ENCODE measurements around the gene HBA2.
"Not testable (repeated sequence)": the region's sequence is repeated elsewhere in the genome, so short reads cannot be mapped to it uniquely, and the experiment has no call there.

Gene HBA2

DNA sequence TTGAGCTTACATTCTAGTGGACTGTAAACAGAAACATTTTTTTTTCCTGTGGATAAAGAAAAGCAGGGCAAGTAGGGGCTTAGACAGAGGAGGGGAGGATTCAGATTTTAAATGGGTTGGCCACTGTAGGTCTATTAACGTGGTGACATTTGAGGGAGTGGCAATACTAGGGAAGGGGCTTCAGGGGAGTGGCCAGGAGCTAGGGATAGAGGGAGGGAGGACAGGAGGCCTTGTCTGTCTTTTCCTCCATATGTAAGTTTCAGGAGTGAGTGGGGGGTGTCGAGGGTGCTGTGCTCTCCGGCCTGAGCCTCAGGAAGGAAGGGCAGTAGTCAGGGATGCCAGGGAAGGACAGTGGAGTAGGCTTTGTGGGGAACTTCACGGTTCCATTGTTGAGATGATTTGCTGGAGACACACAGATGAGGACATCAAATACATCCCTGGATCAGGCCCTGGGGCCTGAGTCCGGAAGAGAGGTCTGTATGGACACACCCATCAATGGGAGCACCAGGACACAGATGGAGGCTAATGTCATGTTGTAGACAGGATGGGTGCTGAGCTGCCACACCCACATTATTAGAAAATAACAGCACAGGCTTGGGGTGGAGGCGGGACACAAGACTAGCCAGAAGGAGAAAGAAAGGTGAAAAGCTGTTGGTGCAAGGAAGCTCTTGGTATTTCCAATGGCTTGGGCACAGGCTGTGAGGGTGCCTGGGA is 13.4 kb upstream of the HBA2 start:
- DNase-seq: no peak

- DNase-seq: not testable (repeated sequence)
Observed at GRCh38 chr16:160242-160641, 12.4 kb upstream of the HBA2 start.

- DNase-seq: no peak
Observed at GRCh38 chr16:160691-161190, 11.9 kb upstream of the HBA2 start.

GRCh38 chr16:162271-162991 is 10.2 kb upstream of the HBA2 start:
- no peak for DNase-seq

DNA sequence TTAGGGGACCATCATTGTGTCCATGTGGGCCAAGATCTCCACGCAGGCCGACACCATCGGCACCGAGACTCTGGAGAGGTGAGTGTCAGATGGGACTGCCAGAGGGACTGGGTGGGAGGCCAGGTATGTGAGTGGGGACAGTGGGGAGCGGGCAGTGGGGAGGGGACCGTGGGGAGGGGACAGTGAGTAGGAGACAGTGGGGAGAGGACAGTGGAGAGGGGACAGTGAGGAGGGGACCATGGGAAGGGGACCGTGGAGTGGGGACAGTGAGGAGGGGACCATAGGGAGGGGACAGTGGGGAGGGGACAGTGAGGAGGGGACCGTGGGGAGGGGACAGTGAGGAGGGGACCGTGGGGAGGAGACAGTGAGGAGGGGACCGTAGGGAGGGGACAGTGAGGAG is 9.5 kb upstream of the HBA2 start:
- DNase-seq: not testable (repeated sequence)

DNA sequence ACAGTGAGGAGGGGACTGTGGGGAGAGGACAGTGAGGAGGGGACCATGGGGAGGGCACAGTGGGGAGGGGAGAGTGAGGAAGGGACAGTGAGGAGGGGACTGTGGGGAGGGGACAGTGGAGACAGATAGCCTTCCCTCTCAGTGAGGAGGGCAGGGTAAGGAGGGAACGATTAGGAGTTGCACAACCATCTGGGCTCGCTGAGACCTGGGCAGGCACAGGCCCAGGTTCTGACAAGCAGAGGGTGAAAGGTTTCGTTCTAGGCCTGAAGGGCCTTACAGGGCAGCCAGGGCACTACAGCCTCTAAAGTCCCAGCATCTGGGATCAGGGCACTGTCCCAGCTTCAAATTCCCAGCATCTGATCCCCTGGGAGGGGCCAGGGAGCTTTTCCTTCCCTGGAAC is 9.0 kb upstream of the HBA2 start:
- not testable (repeated sequence) for DNase-seq

DNA sequence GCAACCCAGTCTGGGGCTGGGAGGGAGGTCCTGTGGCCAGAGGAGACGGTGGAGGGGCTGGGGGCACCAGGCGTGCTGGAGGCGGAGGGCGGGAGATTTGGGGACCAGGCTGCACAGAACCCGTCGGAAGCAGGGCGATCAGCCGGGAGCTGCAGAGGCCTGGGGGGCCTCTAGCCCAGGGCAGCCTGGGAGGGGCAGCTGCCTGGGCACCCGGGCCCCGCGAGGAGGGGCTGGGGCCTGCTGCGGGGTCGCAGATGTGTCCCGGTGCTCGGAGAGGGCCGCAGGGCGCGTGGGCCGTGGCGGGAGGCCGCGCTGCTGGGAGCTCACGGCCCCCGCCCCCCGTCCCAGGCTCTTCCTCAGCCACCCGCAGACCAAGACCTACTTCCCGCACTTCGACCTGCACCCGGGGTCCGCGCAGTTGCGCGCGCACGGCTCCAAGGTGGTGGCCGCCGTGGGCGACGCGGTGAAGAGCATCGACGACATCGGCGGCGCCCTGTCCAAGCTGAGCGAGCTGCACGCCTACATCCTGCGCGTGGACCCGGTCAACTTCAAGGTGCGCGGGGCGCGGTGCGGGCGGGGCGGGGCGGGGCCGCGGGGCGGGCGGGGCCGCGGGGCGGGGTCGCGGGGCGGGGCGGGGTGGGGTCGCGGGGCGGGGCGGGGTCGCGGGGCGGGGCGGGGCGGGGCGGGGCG is 8.4 kb upstream of the HBA2 start:
- DNase-seq: not testable (repeated sequence)

GRCh38 chr16:164827-165538 is 7.7 kb upstream of the HBA2 start:
- DNase-seq: no peak

DNA sequence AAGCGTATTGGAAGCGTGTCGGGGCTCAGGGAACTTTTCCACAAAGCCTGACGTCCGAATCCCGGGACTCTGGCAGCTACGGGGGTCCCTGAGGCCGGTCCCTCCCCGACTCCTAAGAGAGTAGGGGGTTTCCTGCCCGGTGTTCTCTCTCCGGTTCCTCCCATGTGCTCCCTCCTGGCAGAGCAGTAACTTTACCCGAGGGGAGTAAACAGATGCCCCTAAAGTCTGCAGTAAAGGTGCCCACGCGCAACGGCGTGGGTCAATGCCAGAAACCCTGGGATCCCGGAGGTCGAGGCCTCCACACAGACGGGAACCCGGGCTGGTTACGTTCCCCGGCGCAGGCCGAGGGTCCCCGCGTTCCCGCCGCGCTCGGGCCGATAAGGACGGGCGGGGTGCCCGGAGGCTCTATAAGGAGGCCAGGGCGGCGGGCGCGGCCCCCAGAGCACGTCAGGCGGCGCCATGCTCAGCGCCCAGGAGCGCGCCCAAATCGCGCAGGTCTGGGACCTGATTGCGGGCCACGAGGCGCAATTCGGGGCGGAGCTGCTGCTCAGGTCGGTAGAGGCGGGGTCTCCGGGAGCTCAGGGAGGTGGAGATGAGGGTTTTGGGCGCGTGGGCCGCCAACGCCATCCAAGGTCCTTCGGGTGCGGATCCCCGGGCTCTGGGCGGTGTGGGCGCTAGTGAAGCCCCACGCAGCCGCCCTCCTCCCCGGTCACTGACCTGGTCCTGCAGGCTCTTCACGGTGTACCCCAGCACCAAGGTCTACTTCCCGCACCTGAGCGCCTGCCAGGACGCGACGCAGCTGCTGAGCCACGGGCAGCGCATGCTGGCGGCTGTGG is 6.9 kb upstream of the HBA2 start, which contains the start of gene HBM:
HBM (plus strand) TSS at position 440 of the 836 bp plus-strand sequence; CDS start at position 460, 20 bp downstream.
- DNase-seq: no peak

- no peak for DNase-seq
Observed at GRCh38 chr16:166375-167121, 6.1 kb upstream of the HBA2 start.

- DNase-seq: no peak
Observed at GRCh38 chr16:167122-167690, 5.5 kb upstream of the HBA2 start.

DNA sequence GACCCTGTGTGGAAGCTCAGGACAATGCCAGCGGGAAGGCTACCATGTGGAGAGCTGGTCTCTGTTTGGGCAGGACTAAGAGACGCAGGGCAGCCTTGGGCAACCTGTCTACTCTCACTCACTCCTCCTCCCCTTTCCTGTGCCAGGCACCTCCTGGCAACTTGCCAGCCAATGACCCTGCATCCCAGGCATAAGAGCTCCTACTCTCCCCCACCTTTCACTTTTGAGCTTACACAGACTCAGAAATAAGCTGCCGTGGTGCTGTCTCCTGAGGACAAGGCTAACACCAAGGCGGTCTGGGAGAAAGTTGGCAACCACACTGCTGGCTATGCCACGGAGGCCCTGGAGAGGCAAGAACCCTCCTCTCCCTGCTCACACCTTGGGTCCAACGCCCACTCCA is 4.3 kb upstream of the HBA2 start:
- peak in 1 of 2 experiments; percentile 46 for DNase-seq

GRCh38 chr16:169014-169413 is 3.7 kb upstream of the HBA2 start:
- DNase-seq: no peak

DNA sequence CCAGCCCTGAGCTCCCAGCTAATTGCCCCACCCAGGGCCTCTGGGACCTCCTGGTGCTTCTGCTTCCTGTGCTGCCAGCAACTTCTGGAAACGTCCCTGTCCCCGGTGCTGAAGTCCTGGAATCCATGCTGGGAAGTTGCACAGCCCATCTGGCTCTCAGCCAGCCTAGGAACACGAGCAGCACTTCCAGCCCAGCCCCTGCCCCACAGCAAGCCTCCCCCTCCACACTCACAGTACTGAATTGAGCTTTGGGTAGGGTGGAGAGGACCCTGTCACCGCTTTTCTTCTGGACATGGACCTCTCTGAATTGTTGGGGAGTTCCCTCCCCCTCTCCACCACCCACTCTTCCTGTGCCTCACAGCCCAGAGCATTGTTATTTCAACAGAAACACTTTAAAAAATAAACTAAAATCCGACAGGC is 2.6 kb upstream of the HBA2 start:
- DNase-seq: not testable (repeated sequence)

GRCh38 chr16:170788-171187 is 1.9 kb upstream of the HBA2 start:
- DNase-seq: no peak

- DNase-seq: not testable (repeated sequence)
Observed at GRCh38 chr16:173211-173854, 657 bp downstream of the HBA2 start.

GRCh38 chr16:173928-174769 is 1.5 kb downstream of the HBA2 start:
- not testable (repeated sequence) for DNase-seq

DNA sequence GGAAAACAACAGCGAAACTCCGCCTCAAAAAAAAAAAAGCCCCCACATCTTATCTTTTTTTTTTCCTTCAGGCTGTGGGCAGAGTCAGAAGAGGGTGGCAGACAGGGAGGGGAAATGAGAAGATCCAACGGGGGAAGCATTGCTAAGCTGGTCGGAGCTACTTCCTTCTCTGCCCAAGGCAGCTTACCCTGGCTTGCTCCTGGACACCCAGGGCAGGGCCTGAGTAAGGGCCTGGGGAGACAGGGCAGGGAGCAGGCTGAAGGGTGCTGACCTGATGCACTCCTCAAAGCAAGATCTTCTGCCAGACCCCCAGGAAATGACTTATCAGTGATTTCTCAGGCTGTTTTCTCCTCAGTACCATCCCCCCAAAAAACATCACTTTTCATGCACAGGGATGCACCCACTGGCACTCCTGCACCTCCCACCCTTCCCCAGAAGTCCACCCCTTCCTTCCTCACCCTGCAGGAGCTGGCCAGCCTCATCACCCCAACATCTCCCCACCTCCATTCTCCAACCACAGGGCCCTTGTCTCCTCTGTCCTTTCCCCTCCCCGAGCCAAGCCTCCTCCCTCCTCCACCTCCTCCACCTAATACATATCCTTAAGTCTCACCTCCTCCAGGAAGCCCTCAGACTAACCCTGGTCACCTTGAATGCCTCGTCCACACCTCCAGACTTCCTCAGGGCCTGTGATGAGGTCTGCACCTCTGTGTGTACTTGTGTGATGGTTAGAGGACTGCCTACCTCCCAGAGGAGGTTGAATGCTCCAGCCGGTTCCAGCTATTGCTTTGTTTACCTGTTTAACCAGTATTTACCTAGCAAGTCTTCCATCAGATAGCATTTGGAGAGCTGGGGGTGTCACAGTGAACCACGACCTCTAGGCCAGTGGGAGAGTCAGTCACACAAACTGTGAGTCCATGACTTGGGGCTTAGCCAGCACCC is 2.6 kb downstream of the HBA2 start:
- DNase-seq: no peak

Data from SHP77 (cell line).